ENCODE measurements around the gene ORM2.

Gene ORM2

DNA sequence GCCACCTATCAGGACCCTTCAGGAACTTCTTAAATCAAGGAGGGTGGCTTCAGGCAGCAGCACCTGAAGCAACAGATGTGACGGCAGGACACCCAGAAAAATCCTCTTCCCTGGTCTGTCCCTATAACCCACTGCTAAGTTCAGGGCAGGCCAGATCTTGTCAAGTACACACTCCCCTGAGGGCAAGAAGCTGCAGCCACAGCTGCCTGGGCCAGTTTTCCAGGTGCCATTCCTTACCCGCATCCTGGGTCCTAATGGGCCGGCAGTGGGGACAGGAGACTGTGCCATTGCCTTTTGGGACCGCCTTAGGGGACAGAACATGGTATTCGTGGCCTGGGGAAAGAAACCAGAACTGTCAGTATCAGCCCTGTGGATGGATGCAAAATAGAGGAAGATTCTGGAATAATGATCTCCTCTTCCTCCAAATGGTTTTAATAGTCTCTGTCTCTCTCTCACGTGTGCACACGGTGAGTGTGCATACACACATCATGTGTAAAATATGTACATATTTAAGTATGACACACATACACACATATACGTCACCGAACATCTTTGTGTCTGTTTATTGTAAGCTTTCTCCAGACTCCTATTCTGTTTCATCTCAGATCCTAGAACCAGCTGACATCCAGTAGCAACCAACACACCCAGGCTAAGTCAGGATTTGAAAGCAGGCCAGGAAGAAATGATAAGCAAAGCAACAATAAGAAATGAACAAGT lies 14.0 kb downstream of the ORM2 start:
- H3K4me3 ChIP-seq (IDR thresholded peaks at IDR 0.05; ENCODE audit: insufficient read depth, low read depth, low read length) = no peak overlapping the region
- no peaks in the 10 kb centered on the region for H3K79me2 ChIP-seq (ENCODE audit: insufficient read depth, low read depth)
- no peak overlapping the region for H2AFZ ChIP-seq (ENCODE audit: low read depth)
- no peaks in the 10 kb centered on the region for H3K27me3 ChIP-seq (ENCODE audit: insufficient read depth, low read depth)
- TF ChIP-seq, protein P1, sequence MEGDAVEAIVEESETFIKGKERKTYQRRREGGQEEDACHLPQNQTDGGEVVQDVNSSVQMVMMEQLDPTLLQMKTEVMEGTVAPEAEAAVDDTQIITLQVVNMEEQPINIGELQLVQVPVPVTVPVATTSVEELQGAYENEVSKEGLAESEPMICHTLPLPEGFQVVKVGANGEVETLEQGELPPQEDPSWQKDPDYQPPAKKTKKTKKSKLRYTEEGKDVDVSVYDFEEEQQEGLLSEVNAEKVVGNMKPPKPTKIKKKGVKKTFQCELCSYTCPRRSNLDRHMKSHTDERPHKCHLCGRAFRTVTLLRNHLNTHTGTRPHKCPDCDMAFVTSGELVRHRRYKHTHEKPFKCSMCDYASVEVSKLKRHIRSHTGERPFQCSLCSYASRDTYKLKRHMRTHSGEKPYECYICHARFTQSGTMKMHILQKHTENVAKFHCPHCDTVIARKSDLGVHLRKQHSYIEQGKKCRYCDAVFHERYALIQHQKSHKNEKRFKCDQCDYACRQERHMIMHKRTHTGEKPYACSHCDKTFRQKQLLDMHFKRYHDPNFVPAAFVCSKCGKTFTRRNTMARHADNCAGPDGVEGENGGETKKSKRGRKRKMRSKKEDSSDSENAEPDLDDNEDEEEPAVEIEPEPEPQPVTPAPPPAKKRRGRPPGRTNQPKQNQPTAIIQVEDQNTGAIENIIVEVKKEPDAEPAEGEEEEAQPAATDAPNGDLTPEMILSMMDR (conservative IDR thresholded peaks at IDR 0.05; ENCODE audit: low read depth, low read length) = no peak
- peaks cover 12% of the 10 kb centered on the region; the same call in 1 of the 2 replicates for H3K36me3 ChIP-seq (ENCODE audit: insufficient read depth)
- peaks cover 6% of the 10 kb centered on the region for H3K4me1 ChIP-seq (ENCODE audit: low read depth, poor library complexity, severe bottlenecking)
- H3K4me2 ChIP-seq = no peak overlapping the region
- H3K27ac ChIP-seq = no peak overlapping the region
- H4K20me1 ChIP-seq (ENCODE audit: insufficient read depth) = no peaks in the 10 kb centered on the region
- no peak overlapping the region for H3K9ac ChIP-seq

DNA sequence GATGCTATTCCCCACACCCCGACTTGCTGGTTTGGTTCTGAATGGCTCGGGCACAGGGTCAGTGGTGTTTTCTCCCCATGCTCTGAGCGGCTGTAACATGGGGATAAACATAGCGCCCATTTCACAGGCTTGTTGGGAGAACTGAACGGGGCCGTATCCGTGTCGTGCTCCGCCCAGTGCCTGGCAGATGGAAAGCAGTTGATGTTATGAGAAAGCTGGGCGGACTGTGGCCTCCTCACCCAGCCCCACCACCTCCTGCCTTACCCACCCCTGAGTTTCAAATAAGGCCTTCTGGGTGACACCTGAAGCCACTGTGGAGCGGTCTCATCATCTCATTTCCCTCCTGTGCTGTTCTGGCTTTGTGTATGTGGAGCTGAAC lies 14.5 kb downstream of the ORM2 start:
- Histone ChIP-seq H3K4me2 (no peak overlapping the region), H3K27ac (no peak overlapping the region), H3K9ac (no peak overlapping the region), H2AFZ (ENCODE audit: low read depth) (no peak overlapping the region), H3K79me2 (ENCODE audit: insufficient read depth, low read depth) (no peaks in the 10 kb centered on the region), H3K36me3 (ENCODE audit: insufficient read depth) (peaks cover 12% of the 10 kb centered on the region; the same call in 1 of the 2 replicates), H3K27me3 (ENCODE audit: insufficient read depth, low read depth) (no peaks in the 10 kb centered on the region), H3K4me3 (IDR thresholded peaks at IDR 0.05; ENCODE audit: insufficient read depth, low read depth, low read length) (no peak overlapping the region), H3K4me1 (ENCODE audit: low read depth, poor library complexity, severe bottlenecking) (peaks cover 11% of the 10 kb centered on the region), H4K20me1 (ENCODE audit: insufficient read depth) (no peaks in the 10 kb centered on the region)
- TF ChIP-seq, protein P1 (conservative IDR thresholded peaks at IDR 0.05; ENCODE audit: low read depth, low read length) = no peak

DNA sequence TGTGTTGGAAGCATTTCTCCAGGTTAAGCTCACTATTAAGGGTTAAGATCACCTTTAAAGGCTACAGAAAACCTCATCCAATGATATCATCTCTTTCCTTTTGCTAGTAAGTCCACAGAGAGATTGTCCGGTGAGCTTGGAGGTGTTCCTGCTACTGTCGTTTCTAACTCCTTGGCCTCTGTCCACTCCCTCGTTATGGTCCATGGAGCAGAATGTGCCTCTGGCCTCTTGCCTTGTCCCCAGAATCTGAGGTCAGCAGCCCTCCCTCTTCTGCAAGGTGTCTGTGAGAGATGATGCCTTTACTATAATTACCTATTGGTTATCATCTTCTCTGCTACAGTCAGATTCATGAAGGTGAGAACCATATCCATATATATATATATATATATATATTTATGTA lies 15.0 kb downstream of the ORM2 start:
- Histone ChIP-seq H3K27ac (no peak overlapping the region), H3K27me3 (ENCODE audit: insufficient read depth, low read depth) (no peaks in the 10 kb centered on the region), H2AFZ (ENCODE audit: low read depth) (no peak overlapping the region), H3K9ac (no peak overlapping the region), H3K4me2 (no peak overlapping the region), H3K4me3 (IDR thresholded peaks at IDR 0.05; ENCODE audit: insufficient read depth, low read depth, low read length) (no peak overlapping the region), H4K20me1 (ENCODE audit: insufficient read depth) (no peaks in the 10 kb centered on the region), H3K4me1 (ENCODE audit: low read depth, poor library complexity, severe bottlenecking) (peaks cover 16% of the 10 kb centered on the region), H3K79me2 (ENCODE audit: insufficient read depth, low read depth) (no peaks in the 10 kb centered on the region), H3K36me3 (ENCODE audit: insufficient read depth) (peaks cover 13% of the 10 kb centered on the region; the same call in 1 of the 2 replicates)
- TF ChIP-seq, protein P1 (conservative IDR thresholded peaks at IDR 0.05; ENCODE audit: low read depth, low read length) = no peak

DNA sequence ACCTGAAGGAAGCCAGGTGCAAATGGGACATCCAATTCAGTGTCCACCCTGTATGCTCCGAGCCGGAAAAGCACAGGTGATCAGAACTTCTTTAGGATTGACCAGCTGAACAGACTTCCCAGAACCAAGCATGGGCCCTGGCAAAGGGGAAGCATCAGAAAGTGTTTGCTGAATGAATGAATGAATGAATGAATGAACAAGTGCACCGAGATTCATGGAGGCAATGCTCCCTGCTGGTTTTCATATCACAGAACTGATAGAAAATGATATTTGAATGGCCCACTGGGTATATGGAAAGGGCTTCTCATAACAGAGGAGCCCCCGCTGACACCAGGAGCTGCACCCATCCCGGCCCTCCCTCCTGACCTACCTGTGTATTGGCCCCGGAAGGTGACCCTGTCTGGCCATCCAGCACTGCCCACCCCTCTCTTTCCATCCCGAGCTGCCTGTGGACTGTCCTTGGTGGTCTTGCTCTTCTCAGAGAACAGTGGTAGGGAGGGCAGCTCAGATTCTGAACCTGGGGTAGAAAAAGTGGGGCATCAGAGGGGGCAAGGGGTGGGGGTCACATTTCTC lies 15.9 kb downstream of the ORM2 start:
- Histone ChIP-seq H3K9ac (no peak overlapping the region), H3K27me3 (ENCODE audit: insufficient read depth, low read depth) (no peaks in the 10 kb centered on the region), H3K79me2 (ENCODE audit: insufficient read depth, low read depth) (no peaks in the 10 kb centered on the region), H3K4me3 (IDR thresholded peaks at IDR 0.05; ENCODE audit: insufficient read depth, low read depth, low read length) (no peak overlapping the region), H3K4me2 (no peak overlapping the region), H3K27ac (no peak overlapping the region), H3K4me1 (ENCODE audit: low read depth, poor library complexity, severe bottlenecking) (peaks cover 25% of the 10 kb centered on the region), H4K20me1 (ENCODE audit: insufficient read depth) (no peaks in the 10 kb centered on the region), H2AFZ (ENCODE audit: low read depth) (no peak overlapping the region), H3K36me3 (ENCODE audit: insufficient read depth) (peaks cover 20% of the 10 kb centered on the region; the same call in 1 of the 2 replicates)
- TF ChIP-seq, protein P1 (conservative IDR thresholded peaks at IDR 0.05; ENCODE audit: low read depth, low read length) = no peak
